Astrocyte (in vitro differentiated cells and primary cell): ENCODE results near the gene DCTN4.

ENCODE experiments used
- CTCF ChIP-seq: IDR thresholded peaks from 2 replicates; pipeline ENCODE4 v1.5.1; 2011; ENCODE audit warnings: low read depth, mild to moderate bottlenecking, inconsistent platforms, low read length, moderate library complexity; ENCODE audit not compliant: insufficient read depth
- EZH2 ChIP-seq: IDR thresholded peaks from 2 replicates; pipeline ENCODE4 v1.6.1; 2012; ENCODE audit warnings: mild to moderate bottlenecking, low read length, inconsistent platforms; ENCODE audit not compliant: insufficient read depth

- TF ChIP-seq CTCF (no peak), EZH2 (no peak)
Observed at GRCh38 chr5:150771034-150771795, 12.4 kb upstream of the DCTN4 start.
